HEK293 (cell line): ENCODE results near the gene MGST1.

Source experiments
- CTCF ChIA-PET: fragments of 350-600 bp; formaldehyde crosslinking; extraction: SDS; loops from one replicate; lab custom pipeline; 2021; ENCODE audit warnings: antibody characterized with exemption; lab: Yijun Ruan, JAX
- POLR2A ChIA-PET: fragments of 300-600 bp; formaldehyde crosslinking; extraction: SDS; loops from one replicate; lab custom pipeline; 2020; ENCODE audit warnings: antibody characterized with exemption, inconsistent platforms; lab: Yijun Ruan, JAX
- H3K27ac ChIP-seq: fragments of 200-500 bp; sonication (Bioruptor generic); 2 replicates; pipeline ENCODE4 v1.5.1; 2014; ENCODE audit warnings: low read depth, low read length, control low read depth, inconsistent platforms; ENCODE audit errors: extremely low read depth
- H3K36me3 ChIP-seq, 2 experiments: fragments of 200-500 bp in 1 of 2; sonication (Bioruptor generic) in 1 of 2; 1 replicate in 1 of 2; 2 replicates in 1 of 2; pipeline ENCODE4 v1.5.1; 2014 to 2017; ENCODE audit warnings: inconsistent platforms in 2 of 2, low read length in 2 of 2; ENCODE audit not compliant: control insufficient read depth in 2 of 2, insufficient read depth in 1 of 2
- H3K4me1 ChIP-seq: fragments of 200-500 bp; sonication (Bioruptor generic); 2 replicates; pipeline ENCODE4 v1.5.1; 2014; ENCODE audit warnings: mild to moderate bottlenecking, low read length, inconsistent platforms; ENCODE audit not compliant: control insufficient read depth, insufficient read depth
- H3K4me3 ChIP-seq: 2 replicates; pipeline ENCODE4 v1.5.1; 2011; ENCODE audit warnings: low read depth, mild to moderate bottlenecking, control low read depth, low read length, moderate library complexity
- H3K9me3 ChIP-seq: fragments of 200-500 bp; sonication (Bioruptor generic); 2 replicates; pipeline ENCODE4 v1.5.1; 2014; ENCODE audit warnings: low read depth, low read length, inconsistent platforms; ENCODE audit not compliant: control insufficient read depth, insufficient read depth
- BCL11A ChIP-seq: fragments of 450-650 bp; formaldehyde crosslinking; IDR thresholded peaks from 2 replicates; pipeline ENCODE4 v1.5.1; 2016; ENCODE audit warnings: low read depth, missing biosample characterization, missing genetic modification characterization
- GLIS1 ChIP-seq: fragments of 450-650 bp; formaldehyde crosslinking; IDR thresholded peaks from 2 replicates; pipeline ENCODE4 v1.5.1; 2016; ENCODE audit warnings: missing biosample characterization, missing genetic modification characterization
- HOXA7 ChIP-seq: sonication (generic); formaldehyde crosslinking; IDR thresholded peaks from 2 replicates; pipeline ENCODE4 v1.8.1; 2022; ENCODE audit warnings: missing genetic modification reagents, borderline replicate concordance
- KLF10 ChIP-seq: fragments of 450-650 bp; IDR thresholded peaks from 2 replicates; pipeline ENCODE4 v1.5.1; 2018; ENCODE audit warnings: missing biosample characterization, mild to moderate bottlenecking, missing genetic modification characterization
- PRDM2 ChIP-seq: fragments of 450-650 bp; formaldehyde crosslinking; IDR thresholded peaks from 2 replicates; pipeline ENCODE4 v1.5.1; 2016; ENCODE audit warnings: missing biosample characterization, missing genetic modification characterization, borderline replicate concordance
- PRDM6 ChIP-seq: fragments of 450-650 bp; formaldehyde crosslinking; IDR thresholded peaks from 2 replicates; pipeline ENCODE4 v1.5.1; 2017; ENCODE audit warnings: missing biosample characterization, missing genetic modification characterization
- SALL2 ChIP-seq: fragments of 450-650 bp; formaldehyde crosslinking; IDR thresholded peaks from 2 replicates; pipeline ENCODE4 v1.5.0; 2017; ENCODE audit warnings: missing biosample characterization, mild to moderate bottlenecking, missing genetic modification characterization, borderline replicate concordance
- ZNF138 ChIP-seq: fragments of 450-650 bp; formaldehyde crosslinking; IDR thresholded peaks from 2 replicates; pipeline ENCODE4 v1.5.1; 2016; ENCODE audit warnings: missing biosample characterization, missing genetic modification characterization, borderline replicate concordance
- ZNF140 ChIP-seq: fragments of 450-650 bp; formaldehyde crosslinking; IDR thresholded peaks from 2 replicates; pipeline ENCODE4 v1.5.1; 2016; ENCODE audit warnings: missing biosample characterization, missing genetic modification characterization
- ZNF16 ChIP-seq: fragments of 450-650 bp; formaldehyde crosslinking; IDR thresholded peaks from 2 replicates; pipeline ENCODE4 v1.5.1; 2016; ENCODE audit warnings: low read depth, missing biosample characterization, missing genetic modification characterization
- ZNF18 ChIP-seq: fragments of 450-650 bp; formaldehyde crosslinking; IDR thresholded peaks from 2 replicates; pipeline ENCODE4 v1.5.1; 2016; ENCODE audit warnings: missing biosample characterization, missing genetic modification characterization
- ZNF223 ChIP-seq: fragments of 450-650 bp; formaldehyde crosslinking; IDR thresholded peaks from 2 replicates; pipeline ENCODE4 v1.5.1; 2016; ENCODE audit warnings: missing biosample characterization, missing genetic modification characterization
- ZNF248 ChIP-seq: fragments of 450-650 bp; formaldehyde crosslinking; IDR thresholded peaks from 2 replicates; pipeline ENCODE4 v1.5.1; 2017; ENCODE audit warnings: missing biosample characterization, missing genetic modification characterization
- ZNF350 ChIP-seq: fragments of 450-650 bp; formaldehyde crosslinking; IDR thresholded peaks from 2 replicates; pipeline ENCODE4 v1.5.0; 2017; ENCODE audit warnings: missing biosample characterization, mild to moderate bottlenecking, missing genetic modification characterization
- ZNF362 ChIP-seq: fragments of 450-650 bp; formaldehyde crosslinking; IDR thresholded peaks from 2 replicates; pipeline ENCODE4 v1.5.1; 2016; ENCODE audit warnings: missing biosample characterization, missing genetic modification characterization
- ZSCAN5A ChIP-seq: fragments of 450-650 bp; formaldehyde crosslinking; IDR thresholded peaks from 2 replicates; pipeline ENCODE4 v1.5.1; 2016; ENCODE audit warnings: missing biosample characterization, missing genetic modification characterization

The MGST1 gene

GRCh38 chr12:16303939-16304338 is 43.5 kb upstream of the MGST1 start:
- ChIA-PET CTCF (no interaction called here), POLR2A (no interaction called here)
- H3K9me3 ChIP-seq: no peaks in the 10 kb centered on the region
- H3K4me3 ChIP-seq: no peak overlapping the region
- no peak overlapping the region for H3K27ac ChIP-seq
- no peaks in the 10 kb centered on the region for H3K36me3 ChIP-seq
- H3K4me1 ChIP-seq: no peaks in the 10 kb centered on the region
- no peak for TF ChIP-seq GLIS1
- TF ChIP-seq BCL11A (tag by site-specific recombination): no peak
- TF ChIP-seq SALL2 (tag by site-specific recombination): no peak
- no peak for TF ChIP-seq ZNF223 (tag by site-specific recombination)
- TF ChIP-seq ZSCAN5A: no peak
- no peak for TF ChIP-seq ZNF248 (tag by site-specific recombination)
- TF ChIP-seq HOXA7 (CRISPR knock-in tag): no peak
- TF ChIP-seq KLF10 (tag by site-specific recombination): no peak
- no peak for TF ChIP-seq PRDM2 (tag by site-specific recombination)
- no peak for TF ChIP-seq ZNF16 (tag by site-specific recombination)
- no peak for TF ChIP-seq ZNF362
- no peak for TF ChIP-seq ZNF140 (tag by site-specific recombination)
- TF ChIP-seq ZNF138: no peak
- TF ChIP-seq PRDM6 (tag by site-specific recombination): no peak
- no peak for TF ChIP-seq ZNF350 (tag by site-specific recombination)

GRCh38 chr12:16307856-16308475 is 39.5 kb upstream of the MGST1 start:
- ChIA-PET POLR2A (no interaction called here), CTCF (interaction anchor here (0.6 kb wide), 1 partner anchor 248 kb away, joined by 3 read pairs; no protein-coding TSS in a partner anchor)
- Histone ChIP-seq H3K4me3 (no peak overlapping the region), H3K4me1 (no peaks in the 10 kb centered on the region), H3K9me3 (no peaks in the 10 kb centered on the region), H3K27ac (no peak overlapping the region), H3K36me3 (no peaks in the 10 kb centered on the region)
- TF ChIP-seq ZNF18: no peak
